HG03159 (cell line): ENCODE measurements around the gene MED17.
A peak's percentile ranks its signal among the peaks of the same experiment; 100 is the strongest.
"Not testable (repeated sequence)": the region's sequence is repeated elsewhere in the genome, so short reads cannot be mapped to it uniquely, and the experiment has no call there.

Experiments used
- ATAC-seq: cut with Tn5 transposase; IDR thresholded peaks from one replicate; pipeline ENCODE4 v1.9.1; 2021; ENCODE audit warnings: mild to moderate bottlenecking, moderate library complexity; ENCODE audit not compliant: unreplicated experiment

The MED17 gene

GRCh38 chr11:93784145-93784934, at the start of gene MED17:
MED17 (plus strand) TSS chr11:93784282; CDS start chr11:93784514, 232 bp downstream.
- ATAC-seq: peak; percentile 97

GRCh38 chr11:93734427-93735222, 49.5 kb upstream of the MED17 start:
- no peak for ATAC-seq

GRCh38 chr11:93735627-93736026, 48.5 kb upstream of the MED17 start:
- ATAC-seq: no peak

GRCh38 chr11:93736129-93736528, 48.0 kb upstream of the MED17 start:
- no peak for ATAC-seq

GRCh38 chr11:93737904-93738612, 46.0 kb upstream of the MED17 start:
- no peak for ATAC-seq

GRCh38 chr11:93738647-93739081, 45.4 kb upstream of the MED17 start:
- no peak for ATAC-seq

GRCh38 chr11:93740031-93740729, 43.9 kb upstream of the MED17 start:
- ATAC-seq: no peak

- ATAC-seq: peak; percentile 34
Observed at GRCh38 chr11:93740730-93741093, 43.4 kb upstream of the MED17 start.

- peak; percentile 87 for ATAC-seq
Observed at GRCh38 chr11:93741094-93741881, 42.8 kb upstream of the MED17 start, which contains the start of the genes C11orf54 and TAF1D. C11orf54 (plus strand) TSS chr11:93741672; CDS start chr11:93747394, 5,722 bp downstream. TAF1D (minus strand) TSS chr11:93741495; CDS start chr11:93739304, 2,191 bp downstream.

GRCh38 chr11:93741882-93742226, 42.2 kb upstream of the MED17 start:
- peak; percentile 3 for ATAC-seq

- ATAC-seq: no peak
Observed at GRCh38 chr11:93743291-93743690, 40.8 kb upstream of the MED17 start.

GRCh38 chr11:93744669-93745004, 39.4 kb upstream of the MED17 start:
- no peak for ATAC-seq

- ATAC-seq: not testable (repeated sequence)
Observed at GRCh38 chr11:93745005-93745755, 38.9 kb upstream of the MED17 start.

GRCh38 chr11:93746101-93746500, 38.0 kb upstream of the MED17 start:
- no peak for ATAC-seq

- ATAC-seq: peak; percentile 89
Observed at GRCh38 chr11:93747122-93747521, 37.0 kb upstream of the MED17 start.

- ATAC-seq: no peak
Observed at GRCh38 chr11:93751001-93751400, 33.1 kb upstream of the MED17 start.

- no peak for ATAC-seq
Observed at GRCh38 chr11:93753241-93753640, 30.8 kb upstream of the MED17 start.

- no peak for ATAC-seq
Observed at GRCh38 chr11:93756748-93757147, 27.3 kb upstream of the MED17 start.

- ATAC-seq: no peak
Observed at GRCh38 chr11:93757301-93757700, 26.8 kb upstream of the MED17 start.
